Liver (tissue), 9 donors: Measurements from ENCODE around the gene ANKRD6. TPM values are rescaled to one million over a fixed set of nuclear protein-coding genes. Genes with fewer than 3 reads are reported as not detected.

Experiments used
- DNase-seq: peaks from one replicate; pipeline ENCODE4 v3.0.0-alpha.2; 2017; ENCODE audit warnings: low spot score
- H3K27ac ChIP-seq, 2 donors: one replicate each; pipeline ENCODE4 v1.7.0; 2013; ENCODE audit warnings: inconsistent platforms in 2 of 2, low read length in 2 of 2, control low read depth in 1 of 2, low read depth in 1 of 2, mild to moderate bottlenecking in 1 of 2
- H3K27me3 ChIP-seq, 4 donors: one replicate each; pipeline versions ENCODE4 v1.6.1 to v1.7.0; 2013; ENCODE audit warnings: low read length in 3 of 4, inconsistent platforms in 1 of 4, mild to moderate bottlenecking in 1 of 4, moderate library complexity in 1 of 4; ENCODE audit not compliant: control insufficient read depth in 4 of 4, insufficient read depth in 4 of 4
- H3K36me3 ChIP-seq, 4 donors: one replicate each; pipeline versions ENCODE4 v1.6.1 to v1.7.0; 2013; ENCODE audit warnings: low read length in 3 of 4, mild to moderate bottlenecking in 3 of 4, low read depth in 1 of 4, moderate library complexity in 1 of 4; ENCODE audit not compliant: control insufficient read depth in 4 of 4, insufficient read depth in 3 of 4
- H3K4me1 ChIP-seq, 4 donors: one replicate each; pipeline versions ENCODE4 v1.6.1 to v1.7.0; 2013; ENCODE audit warnings: low read length in 3 of 4, mild to moderate bottlenecking in 3 of 4, moderate library complexity in 1 of 4; ENCODE audit not compliant: control insufficient read depth in 4 of 4, insufficient read depth in 4 of 4
- H3K4me3 ChIP-seq, 3 donors: one replicate each; pipeline versions ENCODE4 v1.6.1 to v1.7.0; 2013; ENCODE audit warnings: low read length in 3 of 3, control low read depth in 1 of 3, low read depth in 1 of 3, mild to moderate bottlenecking in 1 of 3
- H3K9ac ChIP-seq, 2 donors: one replicate each; pipeline ENCODE4 v1.7.0; 2013; ENCODE audit warnings: low read length in 2 of 2, mild to moderate bottlenecking in 2 of 2, moderate library complexity in 2 of 2, control low read depth in 1 of 2, low read depth in 1 of 2
- H3K9me3 ChIP-seq, 4 donors: one replicate each; pipeline versions ENCODE4 v1.6.1 to v1.7.0; 2013; ENCODE audit warnings: low read length in 3 of 4; ENCODE audit not compliant: control insufficient read depth in 4 of 4
- ATF3 ChIP-seq: IDR thresholded peaks from 2 replicates; pipeline ENCODE4 v1.6.1; 2016; ENCODE audit warnings: antibody characterized with exemption
- EGR1 ChIP-seq, 2 donors: IDR thresholded peaks; 2 replicates each; pipeline ENCODE4 v1.6.1; 2016 to 2018; ENCODE audit warnings: antibody characterized with exemption in 2 of 2, low read depth in 2 of 2
- FOXA1 ChIP-seq: IDR thresholded peaks from 2 replicates; pipeline ENCODE4 v1.6.1; 2016; ENCODE audit warnings: antibody characterized with exemption
- FOXA2 ChIP-seq: IDR thresholded peaks from 2 replicates; pipeline ENCODE4 v1.6.1; 2016; ENCODE audit warnings: antibody characterized with exemption
- GABPA ChIP-seq, 2 donors: IDR thresholded peaks in 1 of 2; conservative IDR thresholded peaks in 1 of 2; 2 replicates each; pipeline ENCODE4 v1.6.1; 2016; ENCODE audit warnings: antibody characterized with exemption in 2 of 2, mild to moderate bottlenecking in 1 of 2, moderate library complexity in 1 of 2
- HNF4A ChIP-seq, 2 donors: conservative IDR thresholded peaks; 2 replicates each; pipeline ENCODE4 v1.6.1; 2016; ENCODE audit warnings: antibody characterized with exemption in 2 of 2, mild to moderate bottlenecking in 2 of 2
- HNF4G ChIP-seq: IDR thresholded peaks from 2 replicates; pipeline ENCODE4 v1.6.1; 2016; ENCODE audit warnings: antibody characterized with exemption
- JUND ChIP-seq, 2 donors: IDR thresholded peaks; 2 replicates each; pipeline ENCODE4 v1.6.1; 2016; ENCODE audit warnings: antibody characterized with exemption in 2 of 2
- MAX ChIP-seq: IDR thresholded peaks from 2 replicates; pipeline ENCODE4 v1.6.1; 2016; ENCODE audit warnings: antibody characterized with exemption
- NR2F2 ChIP-seq: IDR thresholded peaks from 2 replicates; pipeline ENCODE4 v1.6.1; 2016; ENCODE audit warnings: antibody characterized with exemption
- RAD21 ChIP-seq, 2 donors: IDR thresholded peaks; 2 replicates each; pipeline ENCODE4 v1.6.1; 2016; ENCODE audit warnings: antibody characterized with exemption in 2 of 2, mild to moderate bottlenecking in 2 of 2
- RXRA ChIP-seq, 2 donors: IDR thresholded peaks; 2 replicates each; pipeline ENCODE4 v1.6.1; 2017 to 2018; ENCODE audit warnings: antibody characterized with exemption in 2 of 2, mild to moderate bottlenecking in 1 of 2
- SP1 ChIP-seq: IDR thresholded peaks from 2 replicates; pipeline ENCODE4 v1.6.1; 2018; ENCODE audit warnings: antibody characterized with exemption, mild to moderate bottlenecking
- TAF1 ChIP-seq: conservative IDR thresholded peaks from 2 replicates; pipeline ENCODE4 v1.6.1; 2016; ENCODE audit warnings: antibody characterized with exemption, mild to moderate bottlenecking
- YY1 ChIP-seq: IDR thresholded peaks from 2 replicates; pipeline ENCODE4 v1.6.1; 2016; ENCODE audit warnings: antibody characterized with exemption, mild to moderate bottlenecking
- WGBS: extraction: QIAGEN DNeasy Blood & Tissue Kit; methylation state at CpG from one replicate; pipeline ENCODE4 v1.1.7; 2013; 5-methylcytosine and 5-hydroxymethylcytosine counted together
- polyA plus RNA-seq, 2 donors: library from polyadenylated mRNA; stranded (reverse) in 1 of 2; unstranded in 1 of 2; fragments of 200-250 nt in 1 of 2; fragments of >200 nt in 1 of 2; fragmentation: Nextera tagmentation in 1 of 2; extraction: Ambion mirVana in 1 of 2; gene quantifications; one replicate each; pipeline versions ENCODE4 v1.2.1 to v1.2.3, GENCODE V29; 2013 to 2015
- total RNA-seq, 2 donors: library from RNA; depleted of rRNA; stranded (reverse); fragments of >200 nt; gene quantifications; one replicate each; pipeline ENCODE4 v1.2.3, GENCODE V29; 2014
- TF ChIP-seq, protein P1 (sequence below): IDR thresholded peaks from 2 replicates; pipeline ENCODE4 v1.6.1; 2016; ENCODE audit warnings: antibody characterized with exemption, mild to moderate bottlenecking
- TF ChIP-seq, protein P2 (sequence below): IDR thresholded peaks from 2 replicates; pipeline ENCODE4 v1.6.1; 2016; ENCODE audit warnings: antibody characterized with exemption
- TF ChIP-seq, protein P3 (sequence below): fragments of 150-350 bp; IDR thresholded peaks from 2 replicates; pipeline ENCODE4 v1.5.1; 2017; ENCODE audit warnings: improper control_type of control experiment, low read depth, low read length; ENCODE audit not compliant: missing input control
- donor health status: healthy.
- donor health status: healthy.
- donor health status: healthy.
- donor health status: healthy.
- donor health status: healthy.

ANKRD6 gene
- total and polyA plus RNA-seq, 4 donors: 2.9 to 9.2 (median 3.8) TPM

DNA sequence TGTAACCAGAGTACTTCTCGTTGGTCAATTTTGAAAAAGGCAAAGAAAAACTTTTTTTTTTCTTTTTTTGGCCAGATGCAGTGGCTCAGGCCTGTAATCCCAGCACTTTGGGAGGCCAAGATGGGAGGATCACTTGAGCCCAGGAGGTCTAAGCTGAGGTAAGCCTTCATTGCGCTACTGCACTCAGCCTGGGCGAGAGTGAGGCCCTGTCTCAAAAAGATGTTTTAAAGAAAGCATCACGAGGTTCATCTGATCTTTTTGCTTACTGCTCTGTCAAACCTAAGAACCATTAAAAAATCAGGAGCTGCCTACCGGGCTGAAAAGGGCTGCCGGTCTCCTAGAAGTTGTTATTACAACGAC is 205.0 kb downstream of the ANKRD6 start:
- WGBS: 16% methylated on average over 7 of the region's 7 CpGs
- peaks cover 0 to 15% (median 9%) of the 10 kb centered on the region in 4 donors for H3K4me1 ChIP-seq

More for the DNA sequence above, 205.0 kb downstream of the ANKRD6 start:
- no peaks in the 10 kb centered on the region for H3K9me3 ChIP-seq
- H3K27ac ChIP-seq: peak overlapping the region; percentile 67 to 73
- TF ChIP-seq EGR1 (IDR thresholded peaks at IDR 0.05; ENCODE audit: low read depth in 2 of 2) (no peak), JUND (IDR thresholded peaks at IDR 0.05) (no peak), HNF4G (no peak), NR2F2 (no peak), ATF3 (no peak), GABPA (IDR thresholded peaks at IDR 0.05 in 1 of 2, conservative IDR thresholded peaks at IDR 0.05 in 1 of 2) (no peak), MAX (no peak), YY1 (no peak), HNF4A (conservative IDR thresholded peaks at IDR 0.05) (no peak), RXRA (IDR thresholded peaks at IDR 0.05) (no peak), FOXA1 (no peak), FOXA2 (no peak), TAF1 (no peak), SP1 (no peak), RAD21 (IDR thresholded peaks at IDR 0.05) (no peak)
- TF ChIP-seq, protein P1, sequence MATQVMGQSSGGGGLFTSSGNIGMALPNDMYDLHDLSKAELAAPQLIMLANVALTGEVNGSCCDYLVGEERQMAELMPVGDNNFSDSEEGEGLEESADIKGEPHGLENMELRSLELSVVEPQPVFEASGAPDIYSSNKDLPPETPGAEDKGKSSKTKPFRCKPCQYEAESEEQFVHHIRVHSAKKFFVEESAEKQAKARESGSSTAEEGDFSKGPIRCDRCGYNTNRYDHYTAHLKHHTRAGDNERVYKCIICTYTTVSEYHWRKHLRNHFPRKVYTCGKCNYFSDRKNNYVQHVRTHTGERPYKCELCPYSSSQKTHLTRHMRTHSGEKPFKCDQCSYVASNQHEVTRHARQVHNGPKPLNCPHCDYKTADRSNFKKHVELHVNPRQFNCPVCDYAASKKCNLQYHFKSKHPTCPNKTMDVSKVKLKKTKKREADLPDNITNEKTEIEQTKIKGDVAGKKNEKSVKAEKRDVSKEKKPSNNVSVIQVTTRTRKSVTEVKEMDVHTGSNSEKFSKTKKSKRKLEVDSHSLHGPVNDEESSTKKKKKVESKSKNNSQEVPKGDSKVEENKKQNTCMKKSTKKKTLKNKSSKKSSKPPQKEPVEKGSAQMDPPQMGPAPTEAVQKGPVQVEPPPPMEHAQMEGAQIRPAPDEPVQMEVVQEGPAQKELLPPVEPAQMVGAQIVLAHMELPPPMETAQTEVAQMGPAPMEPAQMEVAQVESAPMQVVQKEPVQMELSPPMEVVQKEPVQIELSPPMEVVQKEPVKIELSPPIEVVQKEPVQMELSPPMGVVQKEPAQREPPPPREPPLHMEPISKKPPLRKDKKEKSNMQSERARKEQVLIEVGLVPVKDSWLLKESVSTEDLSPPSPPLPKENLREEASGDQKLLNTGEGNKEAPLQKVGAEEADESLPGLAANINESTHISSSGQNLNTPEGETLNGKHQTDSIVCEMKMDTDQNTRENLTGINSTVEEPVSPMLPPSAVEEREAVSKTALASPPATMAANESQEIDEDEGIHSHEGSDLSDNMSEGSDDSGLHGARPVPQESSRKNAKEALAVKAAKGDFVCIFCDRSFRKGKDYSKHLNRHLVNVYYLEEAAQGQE: no peak
- TF ChIP-seq, protein P2, sequence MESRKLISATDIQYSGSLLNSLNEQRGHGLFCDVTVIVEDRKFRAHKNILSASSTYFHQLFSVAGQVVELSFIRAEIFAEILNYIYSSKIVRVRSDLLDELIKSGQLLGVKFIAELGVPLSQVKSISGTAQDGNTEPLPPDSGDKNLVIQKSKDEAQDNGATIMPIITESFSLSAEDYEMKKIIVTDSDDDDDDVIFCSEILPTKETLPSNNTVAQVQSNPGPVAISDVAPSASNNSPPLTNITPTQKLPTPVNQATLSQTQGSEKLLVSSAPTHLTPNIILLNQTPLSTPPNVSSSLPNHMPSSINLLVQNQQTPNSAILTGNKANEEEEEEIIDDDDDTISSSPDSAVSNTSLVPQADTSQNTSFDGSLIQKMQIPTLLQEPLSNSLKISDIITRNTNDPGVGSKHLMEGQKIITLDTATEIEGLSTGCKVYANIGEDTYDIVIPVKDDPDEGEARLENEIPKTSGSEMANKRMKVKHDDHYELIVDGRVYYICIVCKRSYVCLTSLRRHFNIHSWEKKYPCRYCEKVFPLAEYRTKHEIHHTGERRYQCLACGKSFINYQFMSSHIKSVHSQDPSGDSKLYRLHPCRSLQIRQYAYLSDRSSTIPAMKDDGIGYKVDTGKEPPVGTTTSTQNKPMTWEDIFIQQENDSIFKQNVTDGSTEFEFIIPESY: no peak
- TF ChIP-seq, protein P3, sequence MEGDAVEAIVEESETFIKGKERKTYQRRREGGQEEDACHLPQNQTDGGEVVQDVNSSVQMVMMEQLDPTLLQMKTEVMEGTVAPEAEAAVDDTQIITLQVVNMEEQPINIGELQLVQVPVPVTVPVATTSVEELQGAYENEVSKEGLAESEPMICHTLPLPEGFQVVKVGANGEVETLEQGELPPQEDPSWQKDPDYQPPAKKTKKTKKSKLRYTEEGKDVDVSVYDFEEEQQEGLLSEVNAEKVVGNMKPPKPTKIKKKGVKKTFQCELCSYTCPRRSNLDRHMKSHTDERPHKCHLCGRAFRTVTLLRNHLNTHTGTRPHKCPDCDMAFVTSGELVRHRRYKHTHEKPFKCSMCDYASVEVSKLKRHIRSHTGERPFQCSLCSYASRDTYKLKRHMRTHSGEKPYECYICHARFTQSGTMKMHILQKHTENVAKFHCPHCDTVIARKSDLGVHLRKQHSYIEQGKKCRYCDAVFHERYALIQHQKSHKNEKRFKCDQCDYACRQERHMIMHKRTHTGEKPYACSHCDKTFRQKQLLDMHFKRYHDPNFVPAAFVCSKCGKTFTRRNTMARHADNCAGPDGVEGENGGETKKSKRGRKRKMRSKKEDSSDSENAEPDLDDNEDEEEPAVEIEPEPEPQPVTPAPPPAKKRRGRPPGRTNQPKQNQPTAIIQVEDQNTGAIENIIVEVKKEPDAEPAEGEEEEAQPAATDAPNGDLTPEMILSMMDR: no peak
- DNase-seq: no peak
- H3K36me3 ChIP-seq: peaks cover 0 to 10% (median 7%) of the 10 kb centered on the region in 4 donors
- peak overlapping the region; percentile 54 to 75 for H3K9ac ChIP-seq
- peak overlapping the region; percentile 51 to 58 (median 54) for H3K4me3 ChIP-seq
- no peaks in the 10 kb centered on the region for H3K27me3 ChIP-seq
